Aorta (tissue), 5 donors: ENCODE results near the gene IL4R. TPM values are rescaled to one million over a fixed set of nuclear protein-coding genes. Genes with fewer than 3 reads are reported as not detected.

Experiments
- ATAC-seq: fragments of 200-7000 bp; cut with Tn5 transposase; one replicate; pipeline ENCODE4 v1.9.1; 2022; ENCODE audit warnings: moderate library complexity; ENCODE audit not compliant: low FRiP score
- DNase-seq, 2 donors: peaks; one replicate each; pipeline ENCODE4 v3.0.0-alpha.2; 2020
- H3K27ac ChIP-seq, 2 donors: one replicate each; pipeline ENCODE4 v1.5.1; 2013; ENCODE audit warnings: low read length in 2 of 2, mild to moderate bottlenecking in 2 of 2, moderate library complexity in 2 of 2, control low read depth in 1 of 2, inconsistent platforms in 1 of 2, low read depth in 1 of 2
- H3K27me3 ChIP-seq, 2 donors: one replicate each; pipeline ENCODE4 v1.6.1; 2013; ENCODE audit warnings: control low read depth in 1 of 2, low read length in 1 of 2, mild to moderate bottlenecking in 1 of 2, moderate library complexity in 1 of 2; ENCODE audit not compliant: insufficient read depth in 2 of 2, control insufficient read depth in 1 of 2
- H3K36me3 ChIP-seq, 2 donors: one replicate each; pipeline ENCODE4 v1.6.1; 2013; ENCODE audit warnings: control low read depth in 1 of 2, low read length in 1 of 2, mild to moderate bottlenecking in 1 of 2; ENCODE audit not compliant: insufficient read depth in 2 of 2, control insufficient read depth in 1 of 2
- H3K4me1 ChIP-seq, 2 donors: one replicate each; pipeline ENCODE4 v1.6.1; 2013; ENCODE audit warnings: low read length in 2 of 2, control low read depth in 1 of 2, mild to moderate bottlenecking in 1 of 2, moderate library complexity in 1 of 2; ENCODE audit not compliant: insufficient read depth in 2 of 2, control insufficient read depth in 1 of 2
- H3K4me3 ChIP-seq, 2 donors: one replicate each; pipeline ENCODE4 v1.5.1; 2013; ENCODE audit warnings: low read length in 2 of 2, control low read depth in 1 of 2, mild to moderate bottlenecking in 1 of 2
- H3K9me3 ChIP-seq: one replicate; pipeline ENCODE4 v1.6.1; 2013; ENCODE audit warnings: mild to moderate bottlenecking, low read length; ENCODE audit not compliant: control insufficient read depth
- WGBS, 2 donors: extraction: QIAGEN DNeasy Blood & Tissue Kit; methylation state at CpG; one replicate each; pipeline ENCODE4 v1.1.7; 2013; 5-methylcytosine and 5-hydroxymethylcytosine counted together
- intact Hi-C, 2 donors: fragments of 100-400 bp; cut with DNase I; formaldehyde crosslinking; loops; one replicate each; pipeline versions ENCODE4 v1.14.2 to v1.15.0; 2022
- polyA plus RNA-seq, 2 donors: library from polyadenylated mRNA; stranded (reverse); fragments of 200-250 nt; gene quantifications; one replicate each; pipeline ENCODE4 v1.2.3, GENCODE V29; 2013
- total RNA-seq, 2 donors: library from RNA; stranded (reverse); fragmentation: NEBNext Ultra II Directional; extraction: Animal tissue kit (Norgen Biotek cat#: 25700); gene quantifications; one replicate each; pipeline ENCODE4 v1.2.1, GENCODE V29; 2021
- donor health status: healthy with polysubstance abuse.
- donor health status: Bipolar disorder and iron deficiency.
- donor health status: DM: no; HTN: no; CAD: no.
- donor health status: DM: no; HTN: no; CAD: no.
- donor health status: DM: yes; HTN: yes; CAD: no.

IL4R gene
- total and polyA plus RNA-seq, 4 donors = 7.5 to 138 (median 71.2) TPM

DNA sequence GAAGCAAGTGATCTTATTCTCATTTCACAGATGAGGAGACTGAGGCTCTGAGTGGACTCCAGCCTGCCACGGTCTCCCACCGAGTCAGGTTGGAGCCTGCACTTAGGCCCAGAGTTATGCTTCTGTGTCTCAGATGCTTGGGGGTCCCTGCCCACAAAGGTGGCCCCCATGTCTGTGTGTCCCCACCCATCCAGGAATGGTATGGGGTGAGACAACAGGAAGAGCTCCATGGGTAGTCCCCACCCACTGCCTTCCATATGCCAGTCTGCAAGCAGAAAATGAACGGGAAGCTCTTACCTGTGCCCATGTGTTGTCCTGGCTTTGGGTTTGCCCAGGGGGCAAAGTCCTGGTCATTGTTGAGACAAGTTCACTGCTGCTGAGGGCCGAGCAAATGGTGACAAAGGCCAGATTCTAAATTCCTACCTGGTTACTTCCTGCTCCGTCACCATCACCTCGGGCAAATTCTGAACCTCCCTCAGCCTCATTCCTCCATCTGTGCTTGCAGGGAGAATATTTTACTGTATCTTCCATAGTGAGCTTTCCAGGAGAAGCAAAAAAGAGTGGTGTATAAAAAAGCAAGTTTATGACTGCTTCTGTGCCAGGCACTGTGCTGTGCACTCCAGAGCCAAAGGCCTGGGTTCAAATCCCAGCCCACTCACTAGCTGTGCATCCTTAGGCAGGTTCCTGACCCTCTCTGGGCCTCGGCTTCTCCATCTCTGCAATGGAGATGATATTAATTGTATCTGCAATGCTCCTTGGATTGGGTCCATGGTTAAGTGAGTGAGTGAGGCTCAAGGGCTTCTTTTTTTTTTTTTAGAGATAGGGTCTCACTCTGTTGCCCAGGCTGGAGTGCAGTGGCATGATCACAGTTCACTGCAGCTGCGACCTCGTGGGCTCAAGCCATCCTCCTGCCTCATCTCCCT, 9.3 kb downstream of the IL4R start:
- DNase-seq (peak in 1 of 2 donors; percentile 40), ATAC-seq (no peak)
- 87 to 89% methylated on average over 9 of the region's 9 CpGs for WGBS, 2 donors
- Histone ChIP-seq H3K27ac (no peak overlapping the region), H3K9me3 (no peaks in the 10 kb centered on the region), H3K36me3 (no peaks in the 10 kb centered on the region), H3K4me1 (no peaks in the 10 kb centered on the region), H3K27me3 (no peaks in the 10 kb centered on the region), H3K4me3 (no peak overlapping the region)
- intact Hi-C loops = no loop called here

DNA sequence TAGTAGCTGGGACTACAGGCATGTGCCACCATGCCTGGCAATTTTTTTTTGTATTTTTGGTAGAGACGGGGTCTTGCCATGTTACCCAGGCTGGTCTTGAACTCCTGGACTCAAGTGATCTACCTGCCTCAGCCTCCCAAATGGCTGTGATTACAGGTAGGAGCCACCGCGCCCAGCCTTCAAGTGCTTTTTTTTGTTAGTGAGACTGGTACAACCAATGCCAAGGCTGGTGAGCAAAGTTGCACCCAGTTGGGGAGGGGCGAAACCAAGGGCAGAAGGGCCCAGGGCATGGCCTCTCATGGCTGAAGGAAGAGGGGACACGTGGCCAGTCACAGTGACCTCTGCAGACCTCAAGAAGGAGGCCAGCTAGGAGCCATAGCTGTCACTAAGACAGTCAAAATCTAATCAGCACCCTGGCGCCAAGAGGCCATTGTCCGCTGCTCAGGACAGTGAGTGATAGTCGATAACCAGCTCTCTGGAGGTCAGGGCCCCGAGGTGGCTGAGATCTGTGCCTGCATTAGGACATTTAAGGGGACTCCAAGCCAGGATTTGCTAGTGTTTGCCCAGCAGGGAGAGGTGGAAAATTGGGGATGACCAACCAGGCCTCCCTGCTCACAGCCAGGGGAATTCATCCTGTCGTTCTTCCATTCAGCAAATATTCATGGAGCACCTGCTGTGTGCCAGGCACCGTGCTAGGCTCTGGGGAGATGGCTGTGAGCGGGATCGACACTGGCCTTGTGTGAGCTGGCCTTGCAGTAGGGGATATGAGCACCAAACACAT, 10.2 kb downstream of the IL4R start:
- no peaks in the 10 kb centered on the region for H3K27me3 ChIP-seq
- peak in 1 of 2 donors; percentile 55 for DNase-seq
- no peaks in the 10 kb centered on the region for H3K9me3 ChIP-seq
- 82 to 86% methylated on average over 13 of the region's 13 CpGs for WGBS, 2 donors
- intact Hi-C loops = no loop called here
- H3K27ac ChIP-seq = no peak overlapping the region
- no peak for ATAC-seq
- H3K4me1 ChIP-seq = no peaks in the 10 kb centered on the region
- H3K36me3 ChIP-seq = no peaks in the 10 kb centered on the region
- H3K4me3 ChIP-seq = no peak overlapping the region

DNA sequence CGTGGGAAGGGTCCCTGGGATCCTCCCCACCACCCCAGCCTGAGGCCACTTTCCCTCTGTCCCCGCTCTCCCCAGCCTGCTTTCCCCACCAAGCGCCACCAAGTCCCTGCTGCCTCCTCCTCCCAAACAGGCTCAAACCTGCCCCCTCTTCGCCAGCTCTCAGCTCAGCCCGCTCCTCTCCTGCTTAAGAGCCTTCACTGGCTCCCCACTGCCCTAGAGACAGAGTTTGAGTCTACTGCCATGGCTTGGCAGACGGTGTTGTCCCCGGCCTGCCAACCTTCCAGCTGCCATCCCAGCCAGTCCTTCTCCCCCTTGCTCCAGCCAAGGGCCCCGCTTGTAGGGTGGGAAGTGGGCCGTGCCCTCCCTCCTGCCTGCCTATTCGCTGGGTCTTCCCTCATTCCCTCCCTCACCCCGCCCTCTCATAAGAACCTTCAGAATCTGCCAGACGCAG, 11.1 kb downstream of the IL4R start:
- no peak for ATAC-seq
- WGBS, 2 donors = 74% methylated on average over 10 to 12 of the region's 12 CpGs
- intact Hi-C loops = loop anchor here in 1 of 2 donors (5.0 kb wide), 1 partner anchor 78 kb away; no protein-coding TSS in a partner anchor

DNA sequence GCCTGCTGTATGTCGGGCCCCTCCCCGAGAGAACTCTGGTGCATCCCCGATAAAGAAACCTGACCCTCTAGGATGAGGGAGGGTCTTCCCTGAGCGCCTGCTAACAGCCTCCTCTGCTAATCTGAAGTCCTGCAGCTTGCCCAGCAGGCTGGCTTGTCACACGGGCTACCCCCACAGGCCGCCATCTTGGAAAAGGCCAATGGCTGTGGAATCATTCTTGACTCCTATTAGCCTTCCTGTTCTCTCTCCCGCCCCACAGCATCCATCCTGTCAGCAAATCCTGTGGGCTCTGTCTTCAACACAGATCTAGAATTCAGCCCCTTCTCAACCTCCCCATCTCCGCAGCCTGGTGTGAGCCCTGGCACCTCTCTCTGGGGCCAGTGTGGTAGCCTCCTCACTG, 12.0 kb downstream of the IL4R start:
- peak; percentile 32 to 53 for DNase-seq
- H3K27ac ChIP-seq = peak overlapping the region in 1 of 2 donors; percentile 45
- no peaks in the 10 kb centered on the region for H3K36me3 ChIP-seq
- ATAC-seq = no peak
- WGBS, 2 donors = 92 to 94% methylated on average over 8 of the region's 8 CpGs
- H3K4me3 ChIP-seq = no peak overlapping the region
- intact Hi-C loops = loop anchor here in 1 of 2 donors (5.0 kb wide), 1 partner anchor 78 kb away; no protein-coding TSS in a partner anchor
- no peaks in the 10 kb centered on the region for H3K27me3 ChIP-seq
- no peaks in the 10 kb centered on the region for H3K4me1 ChIP-seq
- H3K9me3 ChIP-seq = no peaks in the 10 kb centered on the region

More for the DNA sequence above, 11.1 kb downstream of the IL4R start:
- DNase-seq = peak in 1 of 2 donors; percentile 55
- Histone ChIP-seq H3K9me3 (no peaks in the 10 kb centered on the region), H3K27me3 (no peaks in the 10 kb centered on the region), H3K36me3 (no peaks in the 10 kb centered on the region), H3K27ac (peak overlapping the region in 1 of 2 donors; percentile 65), H3K4me3 (no peak overlapping the region), H3K4me1 (no peaks in the 10 kb centered on the region)

DNA sequence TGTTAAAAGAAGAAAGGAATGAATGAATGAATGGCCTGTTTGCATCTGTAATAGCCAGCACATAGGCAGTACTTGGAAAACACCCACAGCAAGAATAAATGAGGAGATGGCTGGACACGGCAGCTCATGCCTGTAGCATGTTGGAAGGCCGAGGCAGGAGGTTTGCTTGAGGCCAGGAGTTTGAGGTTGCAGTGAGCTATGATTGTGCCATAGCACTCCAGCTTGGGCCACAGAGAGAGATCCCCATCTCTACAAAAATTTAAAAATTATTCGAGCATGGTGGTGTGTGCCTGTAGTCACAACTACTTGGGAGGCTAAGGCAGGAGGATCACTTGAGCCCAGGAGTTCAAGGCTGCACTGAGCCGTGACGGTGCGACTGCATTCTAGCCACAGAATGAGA, 12.5 kb downstream of the IL4R start:
- Histone ChIP-seq H3K4me1 (peaks cover 0 to 2% of the 10 kb centered on the region in 2 donors), H3K36me3 (no peaks in the 10 kb centered on the region), H3K9me3 (no peaks in the 10 kb centered on the region), H3K27me3 (no peaks in the 10 kb centered on the region), H3K4me3 (no peak overlapping the region), H3K27ac (peak overlapping the region in 1 of 2 donors; percentile 76)
- DNase-seq = peak in 1 of 2 donors; percentile 37
- 96% methylated on average over 6 of the region's 6 CpGs for WGBS, 2 donors
- ATAC-seq = no peak
- intact Hi-C loops = loop anchor here in 1 of 2 donors (5.0 kb wide), 1 partner anchor 79 kb away; no protein-coding TSS in a partner anchor

DNA sequence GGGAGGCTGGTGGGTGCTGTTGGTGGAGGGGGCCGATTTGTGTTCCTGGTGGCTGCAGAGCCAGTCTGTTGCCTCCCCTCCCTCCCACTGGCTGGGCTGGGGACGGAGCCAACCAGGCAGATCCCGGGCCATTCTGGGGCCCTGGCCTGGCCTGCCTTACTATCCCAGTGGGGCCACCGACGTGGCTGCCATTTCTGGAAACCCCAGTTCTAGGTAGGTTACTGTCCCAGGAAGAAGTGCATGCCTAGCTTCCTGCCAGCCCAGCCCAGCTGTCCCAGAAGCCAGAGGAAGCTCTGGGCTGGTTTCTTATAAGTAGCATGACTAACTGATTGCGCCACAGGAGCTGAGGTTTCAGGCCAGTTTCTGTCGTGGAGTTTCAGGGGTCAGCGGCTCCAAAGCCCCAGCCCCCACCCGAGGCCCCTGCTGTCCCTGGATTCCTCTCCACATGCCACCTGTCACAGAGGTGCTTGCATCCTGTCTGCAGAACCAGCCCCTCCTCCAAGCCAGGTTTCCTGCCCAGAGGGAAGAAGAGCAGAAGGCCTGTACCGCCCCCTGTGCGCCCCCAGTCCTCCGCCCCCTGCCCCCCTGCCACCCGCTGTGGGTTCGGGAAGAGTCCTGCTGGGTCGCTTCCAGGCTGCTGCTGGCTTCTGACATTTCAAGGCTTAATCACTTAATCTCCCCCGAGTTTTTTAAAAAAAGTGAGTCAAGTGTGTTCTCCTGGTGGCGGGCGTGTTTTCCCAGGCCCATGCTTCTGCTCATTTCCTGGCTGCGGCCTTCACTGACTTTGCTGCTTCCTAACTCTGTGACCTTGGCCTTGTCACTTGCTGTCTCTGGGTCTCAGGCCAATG, 13.2 kb downstream of the IL4R start:
- H3K9me3 ChIP-seq = no peaks in the 10 kb centered on the region
- peak overlapping the region in 1 of 2 donors; percentile 76 for H3K27ac ChIP-seq
- peak; percentile 80 for ATAC-seq
- H3K4me1 ChIP-seq = peaks cover 0 to 2% of the 10 kb centered on the region in 2 donors
- DNase-seq = peak; percentile 90 to 92
- H3K36me3 ChIP-seq = no peaks in the 10 kb centered on the region
- WGBS, 2 donors = 41% methylated on average over 18 to 19 of the region's 19 CpGs
- no peaks in the 10 kb centered on the region for H3K27me3 ChIP-seq
- no peak overlapping the region for H3K4me3 ChIP-seq
- intact Hi-C loops = loop anchor here in 1 of 2 donors (5.0 kb wide), 1 partner anchor 80 kb away; no protein-coding TSS in a partner anchor

DNA sequence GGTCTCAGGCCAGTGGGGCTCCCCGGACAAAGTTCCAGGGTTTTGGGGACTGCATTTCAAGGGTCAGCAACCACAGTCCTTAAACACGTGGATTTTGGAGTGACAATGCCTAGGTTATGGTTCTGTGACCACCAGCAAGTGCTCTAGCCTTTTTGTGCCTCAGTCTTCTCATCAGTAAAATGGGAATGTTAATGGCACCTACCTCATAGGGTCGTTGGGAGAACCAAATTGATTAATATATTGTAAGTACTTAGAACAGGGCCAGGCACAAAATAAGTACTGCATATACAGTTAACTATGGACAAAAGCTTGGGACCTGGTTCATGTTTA, 13.8 kb downstream of the IL4R start:
- ATAC-seq = no peak
- Histone ChIP-seq H3K4me1 (peaks cover 0 to 2% of the 10 kb centered on the region in 2 donors), H3K36me3 (no peaks in the 10 kb centered on the region), H3K9me3 (no peaks in the 10 kb centered on the region), H3K27me3 (no peaks in the 10 kb centered on the region), H3K27ac (peak overlapping the region in 1 of 2 donors; percentile 39), H3K4me3 (no peak overlapping the region)
- intact Hi-C loops = loop anchor here in 1 of 2 donors (5.0 kb wide), 1 partner anchor 80 kb away; no protein-coding TSS in a partner anchor
- no peak for DNase-seq
- 51 to 67% methylated on average over 3 of the region's 3 CpGs for WGBS, 2 donors

DNA sequence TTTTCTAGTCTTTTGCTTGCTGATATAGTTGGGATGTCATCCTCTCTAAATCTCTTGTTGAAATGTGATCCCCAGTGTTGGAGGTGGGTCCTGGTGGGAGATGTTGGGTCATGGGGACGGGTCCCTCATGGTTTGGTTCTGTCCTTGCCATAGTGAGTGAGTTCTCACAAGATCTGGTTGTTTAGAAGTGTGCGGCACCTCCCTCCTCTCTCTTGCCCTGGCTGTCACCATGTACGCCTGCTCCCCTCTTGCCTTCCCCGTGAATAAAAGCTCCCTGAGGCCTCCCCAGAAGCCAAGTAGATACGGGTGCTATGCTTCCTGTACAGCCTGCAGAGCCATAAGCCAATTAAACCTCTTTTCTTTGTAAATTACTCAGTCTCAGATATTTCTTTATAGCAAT, 15.2 kb downstream of the IL4R start:
- peaks cover 0 to 2% of the 10 kb centered on the region in 2 donors for H3K4me1 ChIP-seq
- no peak for ATAC-seq
- 94% methylated on average over 5 of the region's 5 CpGs for WGBS, 2 donors
- no peaks in the 10 kb centered on the region for H3K36me3 ChIP-seq
- intact Hi-C loops = loop anchor here in 1 of 2 donors (5.0 kb wide), 1 partner anchor 82 kb away; no protein-coding TSS in a partner anchor
- no peak overlapping the region for H3K4me3 ChIP-seq
- H3K27me3 ChIP-seq = no peaks in the 10 kb centered on the region
- DNase-seq = peak; percentile 7 to 15
- H3K27ac ChIP-seq = no peak overlapping the region
- H3K9me3 ChIP-seq = no peaks in the 10 kb centered on the region
